ENCODE data around the gene OR6A2. TPM values are rescaled to one million over a fixed set of nuclear protein-coding genes. Genes with fewer than 3 reads are reported as not detected.

OR6A2 gene
- total RNA-seq, 1 experiment from 2014 or later, result 0.07 TPM

DNA sequence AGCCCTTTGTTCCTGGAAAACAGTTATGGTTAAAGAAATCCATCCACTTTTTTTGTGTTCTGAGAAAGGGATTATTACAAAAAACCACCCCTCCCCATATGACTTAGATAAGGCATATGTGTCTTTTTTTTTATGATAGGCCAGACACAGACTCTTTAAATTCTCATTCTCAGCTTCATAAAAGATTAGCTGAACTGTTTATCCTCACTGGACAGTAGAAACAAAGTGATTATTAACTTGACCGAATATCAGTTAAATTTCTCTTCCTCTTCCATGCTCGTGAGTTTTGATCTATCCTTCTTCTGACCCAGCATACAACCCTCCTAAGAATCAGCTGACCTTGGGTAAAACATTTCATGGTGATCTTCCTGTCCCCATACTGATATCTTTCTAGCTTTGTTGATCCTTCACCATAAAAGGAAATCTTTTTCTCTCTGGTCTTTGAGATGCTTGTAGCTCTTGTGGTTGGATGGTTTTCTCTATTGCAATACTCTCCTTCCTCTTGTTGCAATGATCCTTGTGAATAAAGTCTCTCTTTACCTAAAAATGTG lies 53.9 kb downstream of the OR6A2 start:
- Histone ChIP-seq H3K27me3 (ENCODE audit: low read length) (peaks cover 77% of the 10 kb centered on the region), H3K4me2 (ENCODE audit: low read length) (no peak overlapping the region), H3K79me2 (ENCODE audit: low read length) (no peaks in the 10 kb centered on the region), H2AFZ (ENCODE audit: low read length) (no peak overlapping the region), H3K4me3 (ENCODE audit: low read length) (no peak overlapping the region), H3K9me2 (replicated peaks; ENCODE audit: low read length) (no peaks in the 10 kb centered on the region), H3K9me3 (ENCODE audit: low read length) (no peaks in the 10 kb centered on the region), H3F3A (ENCODE audit: low read length, unreplicated experiment) (no peaks in the 10 kb centered on the region), H3K36me3 (ENCODE audit: low read depth, low read length) (no peaks in the 10 kb centered on the region), H3K27ac (ENCODE audit: low read length) (no peak overlapping the region), H3K4me1 (ENCODE audit: insufficient read depth, low read length) (no peaks in the 10 kb centered on the region), H3K9ac (ENCODE audit: low read length) (no peak overlapping the region), H4K20me1 (ENCODE audit: low read length) (no peaks in the 10 kb centered on the region)
- TF ChIP-seq EZH2phosphoT487 (IDR thresholded peaks at IDR 0.05; ENCODE audit: borderline replicate concordance, low read length) (no peak), EZH2 (IDR thresholded peaks at IDR 0.05; ENCODE audit: low read length, unreplicated experiment) (no peak)
- TF ChIP-seq, protein P1, sequence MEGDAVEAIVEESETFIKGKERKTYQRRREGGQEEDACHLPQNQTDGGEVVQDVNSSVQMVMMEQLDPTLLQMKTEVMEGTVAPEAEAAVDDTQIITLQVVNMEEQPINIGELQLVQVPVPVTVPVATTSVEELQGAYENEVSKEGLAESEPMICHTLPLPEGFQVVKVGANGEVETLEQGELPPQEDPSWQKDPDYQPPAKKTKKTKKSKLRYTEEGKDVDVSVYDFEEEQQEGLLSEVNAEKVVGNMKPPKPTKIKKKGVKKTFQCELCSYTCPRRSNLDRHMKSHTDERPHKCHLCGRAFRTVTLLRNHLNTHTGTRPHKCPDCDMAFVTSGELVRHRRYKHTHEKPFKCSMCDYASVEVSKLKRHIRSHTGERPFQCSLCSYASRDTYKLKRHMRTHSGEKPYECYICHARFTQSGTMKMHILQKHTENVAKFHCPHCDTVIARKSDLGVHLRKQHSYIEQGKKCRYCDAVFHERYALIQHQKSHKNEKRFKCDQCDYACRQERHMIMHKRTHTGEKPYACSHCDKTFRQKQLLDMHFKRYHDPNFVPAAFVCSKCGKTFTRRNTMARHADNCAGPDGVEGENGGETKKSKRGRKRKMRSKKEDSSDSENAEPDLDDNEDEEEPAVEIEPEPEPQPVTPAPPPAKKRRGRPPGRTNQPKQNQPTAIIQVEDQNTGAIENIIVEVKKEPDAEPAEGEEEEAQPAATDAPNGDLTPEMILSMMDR (conservative IDR thresholded peaks at IDR 0.05; ENCODE audit: low read depth, low read length), result no peak
- BruUV-seq (replicated peaks), result no TSS peak
- intact Hi-C loops (cut with micrococcal nuclease), result no loop called here
- ATAC-seq, result no peak
- POLR2A ChIA-PET (ENCODE audit: unreplicated experiment), result no interaction called here
- CTCF ChIA-PET, result interaction anchor here (0.6 kb wide), 1 partner anchor 8 kb away, joined by 4 read pairs; no protein-coding TSS in a partner anchor
- DNase-seq, result no peak

- H3K4me3 ChIP-seq (ENCODE audit: low read length), result no peak overlapping the region
- H3K9ac ChIP-seq (ENCODE audit: low read length), result no peak overlapping the region
- H3K36me3 ChIP-seq (ENCODE audit: low read depth, low read length), result no peaks in the 10 kb centered on the region
- H3F3A ChIP-seq (ENCODE audit: low read length, unreplicated experiment), result no peaks in the 10 kb centered on the region
- no peaks in the 10 kb centered on the region for H3K9me2 ChIP-seq (replicated peaks; ENCODE audit: low read length)
- DNase-seq, result no peak
- peaks cover 77% of the 10 kb centered on the region for H3K27me3 ChIP-seq (ENCODE audit: low read length)
- H2AFZ ChIP-seq (ENCODE audit: low read length), result no peak overlapping the region
- no TSS peak for BruUV-seq (replicated peaks)
- intact Hi-C loops (cut with micrococcal nuclease), result no loop called here
- ChIA-PET CTCF (interaction anchor here (0.6 kb wide), 1 partner anchor 8 kb away, joined by 4 read pairs; no protein-coding TSS in a partner anchor), POLR2A (ENCODE audit: unreplicated experiment) (no interaction called here)
- no peak overlapping the region for H3K27ac ChIP-seq (ENCODE audit: low read length)
- no peaks in the 10 kb centered on the region for H3K4me1 ChIP-seq (ENCODE audit: insufficient read depth, low read length)
- H4K20me1 ChIP-seq (ENCODE audit: low read length), result no peaks in the 10 kb centered on the region
- ATAC-seq, result no peak
- no peak for TF ChIP-seq EZH2 (IDR thresholded peaks at IDR 0.05; ENCODE audit: low read length, unreplicated experiment)
- TF ChIP-seq, protein P1 (conservative IDR thresholded peaks at IDR 0.05; ENCODE audit: low read depth, low read length), result no peak
- no peak for TF ChIP-seq EZH2phosphoT487 (IDR thresholded peaks at IDR 0.05; ENCODE audit: borderline replicate concordance, low read length)
- H3K4me2 ChIP-seq (ENCODE audit: low read length), result no peak overlapping the region
- H3K9me3 ChIP-seq (ENCODE audit: low read length), result no peaks in the 10 kb centered on the region
- H3K79me2 ChIP-seq (ENCODE audit: low read length), result no peaks in the 10 kb centered on the region
These were observed 54.5 kb downstream of the OR6A2 start for GRCh38 chr11:6745018-6745417.

DNA sequence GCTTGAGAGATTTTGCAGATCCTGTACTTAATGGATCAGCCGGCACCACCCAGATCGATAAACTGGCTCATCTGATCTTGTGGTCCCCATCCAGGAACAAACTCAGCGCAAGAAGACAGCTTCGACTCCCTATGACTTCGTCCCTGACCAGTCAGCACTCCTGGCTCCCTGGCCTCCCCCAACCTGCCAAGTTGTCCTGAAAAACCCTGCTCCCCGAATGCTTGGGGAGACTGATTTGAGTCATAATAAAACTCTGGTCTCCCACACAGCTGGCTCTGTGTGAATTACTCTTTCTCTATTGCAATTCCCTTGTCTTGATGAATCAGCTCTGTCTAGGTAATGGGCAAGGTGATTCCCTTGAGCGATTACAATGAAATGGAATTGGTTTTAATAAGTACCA lies 57.2 kb downstream of the OR6A2 start:
- BruUV-seq (replicated peaks), result no TSS peak
- H3K9me3 ChIP-seq (ENCODE audit: low read length), result no peaks in the 10 kb centered on the region
- H3K36me3 ChIP-seq (ENCODE audit: low read depth, low read length), result no peaks in the 10 kb centered on the region
- H3K9me2 ChIP-seq (replicated peaks; ENCODE audit: low read length), result no peaks in the 10 kb centered on the region
- CTCF ChIA-PET, result no interaction called here
- H3K4me2 ChIP-seq (ENCODE audit: low read length), result no peak overlapping the region
- TF ChIP-seq, protein P1 (conservative IDR thresholded peaks at IDR 0.05; ENCODE audit: low read depth, low read length), result no peak
- TF ChIP-seq EZH2phosphoT487 (IDR thresholded peaks at IDR 0.05; ENCODE audit: borderline replicate concordance, low read length), result no peak
- TF ChIP-seq EZH2 (IDR thresholded peaks at IDR 0.05; ENCODE audit: low read length, unreplicated experiment), result no peak
- H2AFZ ChIP-seq (ENCODE audit: low read length), result no peak overlapping the region
- no peak overlapping the region for H3K9ac ChIP-seq (ENCODE audit: low read length)
- H3K4me1 ChIP-seq (ENCODE audit: insufficient read depth, low read length), result no peaks in the 10 kb centered on the region
- H3K27ac ChIP-seq (ENCODE audit: low read length), result no peak overlapping the region
- intact Hi-C loops (cut with micrococcal nuclease), result no loop called here
- no peaks in the 10 kb centered on the region for H3K79me2 ChIP-seq (ENCODE audit: low read length)
- H3K4me3 ChIP-seq (ENCODE audit: low read length), result no peak overlapping the region
- no peaks in the 10 kb centered on the region for H3F3A ChIP-seq (ENCODE audit: low read length, unreplicated experiment)
- POLR2A ChIA-PET (ENCODE audit: unreplicated experiment), result no interaction called here
- DNase-seq (no peak), ATAC-seq (no peak)
- H4K20me1 ChIP-seq (ENCODE audit: low read length), result no peaks in the 10 kb centered on the region
- peaks cover 50% of the 10 kb centered on the region for H3K27me3 ChIP-seq (ENCODE audit: low read length)
